ENCODE results near the gene AP3B2. TPM values are rescaled to one million over a fixed set of nuclear protein-coding genes. Genes with fewer than 3 reads are reported as not detected.

AP3B2 gene
- total RNA-seq, 1 experiment from 2014 or later = 7.5 TPM

DNA sequence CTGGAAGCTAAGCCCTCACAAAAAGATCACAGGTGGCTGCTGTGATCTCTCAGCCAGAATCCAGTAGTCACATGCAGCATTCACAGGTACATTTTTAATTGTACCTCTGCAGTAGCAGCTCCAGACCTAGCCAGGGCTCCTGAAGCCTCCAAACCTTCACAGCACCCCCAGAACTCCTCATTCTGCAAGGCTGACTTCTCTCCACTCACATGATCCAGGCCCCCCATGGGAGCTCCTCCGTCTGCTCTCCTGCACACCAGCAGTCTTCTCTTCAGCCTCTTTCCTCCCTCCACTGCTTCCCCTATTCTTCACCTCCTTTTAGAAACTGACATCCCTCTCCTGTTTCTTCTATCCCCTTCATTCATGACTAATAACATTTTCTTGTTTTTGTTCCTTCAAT, 49.3 kb downstream of the AP3B2 start:
- ChIA-PET CTCF (no interaction called here), POLR2A (no interaction called here)
- TF ChIP-seq, protein P1, sequence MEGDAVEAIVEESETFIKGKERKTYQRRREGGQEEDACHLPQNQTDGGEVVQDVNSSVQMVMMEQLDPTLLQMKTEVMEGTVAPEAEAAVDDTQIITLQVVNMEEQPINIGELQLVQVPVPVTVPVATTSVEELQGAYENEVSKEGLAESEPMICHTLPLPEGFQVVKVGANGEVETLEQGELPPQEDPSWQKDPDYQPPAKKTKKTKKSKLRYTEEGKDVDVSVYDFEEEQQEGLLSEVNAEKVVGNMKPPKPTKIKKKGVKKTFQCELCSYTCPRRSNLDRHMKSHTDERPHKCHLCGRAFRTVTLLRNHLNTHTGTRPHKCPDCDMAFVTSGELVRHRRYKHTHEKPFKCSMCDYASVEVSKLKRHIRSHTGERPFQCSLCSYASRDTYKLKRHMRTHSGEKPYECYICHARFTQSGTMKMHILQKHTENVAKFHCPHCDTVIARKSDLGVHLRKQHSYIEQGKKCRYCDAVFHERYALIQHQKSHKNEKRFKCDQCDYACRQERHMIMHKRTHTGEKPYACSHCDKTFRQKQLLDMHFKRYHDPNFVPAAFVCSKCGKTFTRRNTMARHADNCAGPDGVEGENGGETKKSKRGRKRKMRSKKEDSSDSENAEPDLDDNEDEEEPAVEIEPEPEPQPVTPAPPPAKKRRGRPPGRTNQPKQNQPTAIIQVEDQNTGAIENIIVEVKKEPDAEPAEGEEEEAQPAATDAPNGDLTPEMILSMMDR (IDR thresholded peaks at IDR 0.05; ENCODE audit: unreplicated experiment) = no peak
- H3K9me3 Mint-ChIP-seq (ENCODE audit: unreplicated experiment) = no peaks in the 10 kb centered on the region
- peaks cover 12% of the 10 kb centered on the region for H3K27me3 Mint-ChIP-seq (ENCODE audit: insufficient read depth, unreplicated experiment)
- DNase-seq (ENCODE audit: unreplicated experiment) = no peak
- no peaks in the 10 kb centered on the region for H3K4me1 Mint-ChIP-seq (ENCODE audit: insufficient read depth, unreplicated experiment)
- no TSS peak for BruUV-seq (replicated peaks)
- H3K36me3 Mint-ChIP-seq (ENCODE audit: insufficient read depth, unreplicated experiment) = peaks cover 4% of the 10 kb centered on the region
- H3K4me3 Mint-ChIP-seq (ENCODE audit: unreplicated experiment) = no peak overlapping the region
- H3K27ac Mint-ChIP-seq (ENCODE audit: low read depth, unreplicated experiment) = no peak overlapping the region
- intact Hi-C loops (cut with micrococcal nuclease) = no loop called here

DNA sequence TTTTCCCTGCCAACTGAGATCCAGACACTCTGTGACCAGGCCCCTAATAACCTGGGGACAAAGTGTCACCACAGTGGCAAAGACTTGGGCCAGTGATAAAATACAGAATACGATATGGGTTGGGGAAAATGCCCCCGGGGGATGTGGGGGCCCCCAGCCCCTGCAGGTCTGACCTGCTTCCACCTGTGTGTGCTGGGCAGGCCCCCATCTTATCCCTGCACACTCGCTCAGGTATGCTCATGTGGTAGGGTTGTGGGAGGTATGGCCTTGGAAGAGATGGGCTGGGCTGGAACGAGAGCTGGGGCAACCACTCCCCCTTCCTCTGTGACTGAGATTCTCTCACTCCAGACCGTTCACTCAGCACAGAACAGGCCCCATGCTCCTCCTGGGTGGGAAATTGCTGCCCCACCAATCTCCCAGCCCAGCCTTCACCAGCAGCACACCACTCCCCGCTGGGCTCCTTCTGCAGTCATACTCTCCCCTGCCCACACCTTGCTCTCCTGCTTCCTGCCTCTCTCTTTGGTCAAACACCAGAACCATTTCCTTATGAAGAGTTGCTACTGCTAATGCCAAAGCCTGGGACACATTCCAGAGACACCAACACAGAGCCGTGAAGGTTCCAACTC, 52.9 kb downstream of the AP3B2 start:
- CTCF ChIA-PET = interaction anchor here (0.5 to 0.6 kb wide), 2 partner anchors 12 to 1390 kb away, joined by 3 read pairs; no protein-coding TSS in a partner anchor
- POLR2A ChIA-PET = no interaction called here
- Mint-ChIP-seq H3K36me3 (ENCODE audit: insufficient read depth, unreplicated experiment) (peaks cover 4% of the 10 kb centered on the region), H3K9me3 (ENCODE audit: unreplicated experiment) (no peaks in the 10 kb centered on the region), H3K27ac (ENCODE audit: low read depth, unreplicated experiment) (no peak overlapping the region), H3K27me3 (ENCODE audit: insufficient read depth, unreplicated experiment) (peaks cover 41% of the 10 kb centered on the region), H3K4me1 (ENCODE audit: insufficient read depth, unreplicated experiment) (no peaks in the 10 kb centered on the region), H3K4me3 (ENCODE audit: unreplicated experiment) (no peak overlapping the region)
- TF ChIP-seq, protein P1 (IDR thresholded peaks at IDR 0.05; ENCODE audit: unreplicated experiment) = no peak
- no peak for DNase-seq (ENCODE audit: unreplicated experiment)
- no TSS peak for BruUV-seq (replicated peaks)
- intact Hi-C loops (cut with micrococcal nuclease) = no loop called here

GRCh38 chr15:82655606-82656005, 54.1 kb downstream of the AP3B2 start:
- H3K27me3 Mint-ChIP-seq (ENCODE audit: insufficient read depth, unreplicated experiment) = peaks cover 40% of the 10 kb centered on the region
- H3K27ac Mint-ChIP-seq (ENCODE audit: low read depth, unreplicated experiment) = no peak overlapping the region
- peaks cover 4% of the 10 kb centered on the region for H3K36me3 Mint-ChIP-seq (ENCODE audit: insufficient read depth, unreplicated experiment)
- intact Hi-C loops (cut with micrococcal nuclease) = no loop called here
- H3K4me3 Mint-ChIP-seq (ENCODE audit: unreplicated experiment) = no peak overlapping the region
- DNase-seq (ENCODE audit: unreplicated experiment) = no peak
- no TSS peak for BruUV-seq (replicated peaks)
- TF ChIP-seq, protein P1 (IDR thresholded peaks at IDR 0.05; ENCODE audit: unreplicated experiment) = no peak
- no peaks in the 10 kb centered on the region for H3K9me3 Mint-ChIP-seq (ENCODE audit: unreplicated experiment)
- no peaks in the 10 kb centered on the region for H3K4me1 Mint-ChIP-seq (ENCODE audit: insufficient read depth, unreplicated experiment)
- POLR2A ChIA-PET = no interaction called here
- CTCF ChIA-PET = no interaction called here

GRCh38 chr15:82653483-82654168, 56.0 kb downstream of the AP3B2 start:
- Mint-ChIP-seq H3K27me3 (ENCODE audit: insufficient read depth, unreplicated experiment) (peaks cover 51% of the 10 kb centered on the region), H3K4me3 (ENCODE audit: unreplicated experiment) (no peak overlapping the region), H3K4me1 (ENCODE audit: insufficient read depth, unreplicated experiment) (no peaks in the 10 kb centered on the region), H3K9me3 (ENCODE audit: unreplicated experiment) (no peaks in the 10 kb centered on the region), H3K36me3 (ENCODE audit: insufficient read depth, unreplicated experiment) (no peaks in the 10 kb centered on the region), H3K27ac (ENCODE audit: low read depth, unreplicated experiment) (no peak overlapping the region)
- CTCF ChIA-PET = no interaction called here
- DNase-seq (ENCODE audit: unreplicated experiment) = no peak
- BruUV-seq (replicated peaks) = no TSS peak
- POLR2A ChIA-PET = no interaction called here
- intact Hi-C loops (cut with micrococcal nuclease) = no loop called here
- TF ChIP-seq, protein P1 (IDR thresholded peaks at IDR 0.05; ENCODE audit: unreplicated experiment) = no peak
